CD4-positive, alpha-beta T cell treated with Interleukin-4 for 1 hour (primary cell): ENCODE data around the gene CTNNA3.
"Not testable (repeated sequence)": the region's sequence is repeated elsewhere in the genome, so short reads cannot be mapped to it uniquely, and the experiment has no call there.

Experiments
- DNase-seq, 2 donors: peaks; one replicate each; pipeline ENCODE4 v3.0.0-alpha.2; 2020 to 2022

The CTNNA3 gene

DNA sequence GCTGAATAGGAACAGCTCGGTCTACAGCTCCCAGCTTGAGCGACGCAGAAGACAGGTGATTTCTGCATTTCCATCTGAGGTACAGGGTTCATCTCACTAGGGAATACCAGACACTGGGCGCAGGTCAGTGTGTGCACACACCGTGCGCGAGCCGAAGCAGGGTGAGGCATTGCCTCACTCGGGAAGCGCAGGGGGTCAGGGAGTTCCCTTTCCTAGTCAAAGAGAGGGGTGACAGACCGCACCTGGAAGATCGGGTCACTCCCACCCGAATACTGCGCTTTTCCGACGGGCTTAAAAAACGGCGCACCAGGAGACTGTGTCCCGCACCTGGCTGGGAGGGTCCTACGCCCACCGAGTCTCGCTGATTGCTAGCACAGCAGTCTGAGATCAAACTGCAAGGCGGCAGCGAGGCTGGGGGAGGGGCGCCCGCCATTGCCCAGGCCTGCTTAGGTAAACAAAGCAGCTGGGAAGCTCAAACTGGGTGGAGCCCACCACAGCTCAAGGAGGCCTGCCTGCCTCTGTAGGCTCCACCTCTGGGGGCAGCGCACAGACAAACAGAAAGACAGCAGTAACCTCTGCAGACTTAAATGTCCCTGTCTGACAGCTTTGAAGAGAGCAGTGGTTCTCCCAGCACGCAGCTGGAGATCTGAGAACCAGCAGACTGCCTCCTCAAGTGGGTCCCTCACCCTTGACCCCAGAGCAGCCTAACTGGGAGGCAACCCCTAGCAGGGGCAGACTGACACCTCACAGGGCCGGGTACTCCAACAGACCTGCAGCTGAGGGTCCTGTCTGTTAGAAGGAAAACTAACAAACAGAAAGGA, 465.1 kb downstream of the CTNNA3 start:
- DNase-seq, result not testable (repeated sequence)

GRCh38 chr10:67225226-67225625, 470.8 kb downstream of the CTNNA3 start:
- DNase-seq, result no peak

DNA sequence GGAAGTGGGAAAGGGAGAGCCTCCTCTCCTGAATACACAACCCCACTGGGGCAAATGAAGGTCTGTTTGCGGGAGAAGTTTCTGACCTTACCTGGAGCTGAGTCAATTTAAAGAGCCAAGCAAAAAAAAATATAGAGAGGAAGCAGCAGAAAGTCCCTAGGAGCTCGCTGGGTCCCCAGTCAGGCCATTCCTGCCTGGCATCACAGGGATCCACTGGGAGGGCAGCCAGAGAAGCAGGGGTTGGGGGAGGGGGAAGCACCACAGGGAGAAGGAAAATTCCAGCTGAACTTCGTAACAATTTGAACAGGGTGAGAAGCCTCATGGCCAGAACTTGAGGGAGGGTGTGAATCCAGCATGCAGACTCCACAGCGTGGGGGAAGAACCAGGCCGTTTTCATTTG, 471.4 kb downstream of the CTNNA3 start:
- DNase-seq, result no peak

DNA sequence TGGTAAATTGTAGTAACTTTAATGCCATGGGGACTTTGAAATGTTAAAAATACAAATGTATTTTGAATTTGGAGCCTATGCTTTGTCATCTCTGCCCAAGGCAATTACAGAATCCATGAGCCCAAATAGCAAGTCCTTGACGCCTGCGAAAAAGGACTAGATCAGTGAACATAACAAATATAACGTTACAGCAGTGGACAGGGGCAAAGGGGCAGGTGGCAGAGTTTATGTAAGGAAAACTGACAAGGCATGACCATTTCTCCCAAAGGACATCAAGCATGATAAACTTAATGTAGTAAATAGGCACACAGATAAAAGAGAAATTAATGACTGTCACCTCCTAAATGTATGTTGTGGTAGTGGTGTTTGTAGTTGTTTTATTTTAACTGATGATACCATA, 473.1 kb downstream of the CTNNA3 start:
- no peak for DNase-seq

GRCh38 chr10:67221939-67222494, 474.0 kb downstream of the CTNNA3 start:
- DNase-seq, result no peak

GRCh38 chr10:67211680-67212079, 484.3 kb downstream of the CTNNA3 start:
- no peak for DNase-seq

GRCh38 chr10:67207923-67208322, 488.1 kb downstream of the CTNNA3 start:
- DNase-seq, result not testable (repeated sequence)

DNA sequence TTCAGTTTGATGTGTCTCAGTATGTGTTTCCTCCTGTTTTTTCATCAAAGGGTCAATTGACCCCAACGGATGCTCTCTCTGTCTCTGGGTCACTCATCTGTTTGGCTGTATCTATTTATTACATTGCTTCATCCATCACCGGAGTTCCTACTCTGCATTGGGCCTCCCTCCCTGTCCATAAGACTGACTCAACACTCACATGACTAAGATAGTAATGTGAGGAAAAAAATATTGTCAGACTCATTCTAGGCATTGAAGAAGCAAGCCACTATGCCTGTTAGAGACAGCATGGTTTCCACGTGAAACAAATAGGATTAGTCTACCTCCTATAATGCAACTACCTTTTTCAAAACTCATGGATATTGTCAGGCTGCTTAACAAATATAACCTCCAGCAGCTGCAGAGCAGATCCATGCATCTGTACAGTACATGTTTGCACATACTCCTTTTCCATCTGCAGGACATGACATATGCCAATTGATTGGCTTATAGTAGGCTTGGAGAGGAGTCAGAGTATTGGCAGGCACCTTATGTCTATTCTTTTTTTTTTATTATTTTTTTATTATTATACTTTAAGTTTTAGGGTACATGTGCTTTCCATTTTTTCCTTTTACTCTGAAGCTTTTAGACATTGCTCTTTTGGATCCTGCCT, 495.0 kb downstream of the CTNNA3 start:
- DNase-seq, result no peak

DNA sequence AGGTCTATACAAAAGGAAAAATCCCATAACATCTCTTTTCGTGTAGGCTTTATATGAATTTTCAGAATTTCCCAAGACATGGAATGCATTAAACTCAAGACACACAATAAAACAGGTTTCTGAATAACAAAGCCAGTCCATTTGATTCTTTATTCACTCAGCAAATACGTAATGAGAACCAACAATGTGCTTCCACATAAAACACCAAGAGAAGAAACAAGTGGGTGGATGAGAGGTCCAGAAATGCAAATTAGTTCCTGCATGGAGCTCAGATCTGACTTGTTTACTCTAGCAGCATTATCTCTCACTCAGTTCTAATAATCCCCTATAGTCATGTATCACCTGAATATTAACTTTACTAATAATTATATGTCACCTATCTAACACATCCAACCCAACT, 520.6 kb downstream of the CTNNA3 start:
- DNase-seq, result no peak

- DNase-seq, result no peak
These were observed 522.2 kb downstream of the CTNNA3 start for GRCh38 chr10:67173787-67174186.

DNA sequence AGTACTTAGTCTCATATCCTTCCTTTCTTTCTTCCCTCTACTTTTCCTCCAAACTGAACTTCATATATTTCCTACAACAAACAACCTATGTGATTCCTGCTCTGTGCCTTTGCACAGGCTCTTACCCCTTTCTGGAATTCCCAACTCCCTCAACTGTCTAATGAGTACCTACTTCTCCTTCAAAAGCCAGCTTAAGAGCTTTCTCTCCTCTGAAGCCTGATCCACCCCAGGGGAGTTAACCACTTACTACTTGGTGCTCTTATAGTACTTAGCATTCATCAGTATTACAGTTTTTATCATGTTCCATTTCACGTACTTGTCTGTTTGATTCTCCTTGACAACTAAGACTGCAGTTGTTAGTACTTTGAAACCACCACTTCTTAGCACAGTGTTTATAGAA, 524.0 kb downstream of the CTNNA3 start:
- DNase-seq, result no peak

- DNase-seq, result no peak
These were observed 539.8 kb downstream of the CTNNA3 start for GRCh38 chr10:67156239-67156638.

DNA sequence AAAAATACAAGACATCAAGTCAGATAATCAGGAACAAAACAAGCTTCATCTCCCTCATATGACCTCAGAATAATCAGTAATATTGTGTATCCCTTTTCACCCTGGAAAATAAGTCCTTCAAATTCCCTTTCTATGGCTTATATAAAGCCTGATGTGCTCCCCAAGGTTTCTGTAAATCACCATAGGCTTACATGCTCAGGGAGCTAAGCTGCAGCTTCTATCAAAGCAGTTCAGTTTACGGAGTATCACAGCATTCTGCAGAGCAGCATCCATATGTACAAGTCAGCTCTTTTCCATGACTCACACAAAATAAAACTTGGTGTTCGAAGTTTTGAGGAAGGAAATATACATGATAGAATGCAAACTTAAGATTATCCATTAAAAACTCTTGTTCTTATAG, 544.5 kb downstream of the CTNNA3 start:
- no peak for DNase-seq

- no peak for DNase-seq
These were observed 551.5 kb downstream of the CTNNA3 start for GRCh38 chr10:67144530-67144929.

GRCh38 chr10:67141300-67141699, 554.7 kb downstream of the CTNNA3 start:
- no peak for DNase-seq

GRCh38 chr10:67140641-67141040, 555.4 kb downstream of the CTNNA3 start:
- no peak for DNase-seq

DNA sequence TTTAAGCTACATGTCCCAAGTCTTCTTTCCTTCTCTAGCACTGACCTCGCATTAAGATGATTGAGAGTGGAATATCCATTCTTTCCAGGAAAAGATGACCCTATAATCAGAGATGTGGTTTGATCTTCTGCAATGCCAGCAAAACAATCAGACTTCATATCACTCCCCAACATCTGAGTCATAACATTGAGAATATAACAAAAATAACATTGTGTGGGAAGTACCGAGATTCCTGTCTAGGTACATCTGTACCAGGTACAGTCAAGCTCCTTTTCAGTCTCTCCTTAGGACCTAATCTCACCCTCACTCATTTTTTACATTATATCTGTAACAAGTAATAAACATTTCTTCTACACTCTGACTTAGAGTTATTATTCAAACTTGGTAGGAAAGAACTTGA, 568.6 kb downstream of the CTNNA3 start:
- no peak for DNase-seq

GRCh38 chr10:67119651-67120050, 576.3 kb downstream of the CTNNA3 start:
- DNase-seq, result no peak

DNA sequence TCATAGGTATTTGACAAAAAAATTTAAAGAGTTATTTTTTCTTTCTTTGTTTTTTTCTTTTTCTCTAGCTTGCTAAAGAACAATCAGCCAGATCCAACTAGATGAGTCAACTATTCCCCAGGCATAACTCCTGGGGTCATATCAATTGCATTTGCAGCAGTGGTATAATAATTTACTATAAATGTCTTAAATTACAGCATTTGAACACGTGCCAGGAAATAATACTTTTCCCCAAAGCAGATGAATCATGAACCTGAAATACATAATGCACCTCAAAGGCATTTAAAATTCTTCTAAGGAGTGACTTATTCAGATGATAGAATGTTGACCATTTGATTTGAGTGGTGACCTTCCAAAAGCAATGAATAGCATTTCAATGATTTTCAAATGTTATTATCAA, 580.0 kb downstream of the CTNNA3 start:
- no peak for DNase-seq

DNA sequence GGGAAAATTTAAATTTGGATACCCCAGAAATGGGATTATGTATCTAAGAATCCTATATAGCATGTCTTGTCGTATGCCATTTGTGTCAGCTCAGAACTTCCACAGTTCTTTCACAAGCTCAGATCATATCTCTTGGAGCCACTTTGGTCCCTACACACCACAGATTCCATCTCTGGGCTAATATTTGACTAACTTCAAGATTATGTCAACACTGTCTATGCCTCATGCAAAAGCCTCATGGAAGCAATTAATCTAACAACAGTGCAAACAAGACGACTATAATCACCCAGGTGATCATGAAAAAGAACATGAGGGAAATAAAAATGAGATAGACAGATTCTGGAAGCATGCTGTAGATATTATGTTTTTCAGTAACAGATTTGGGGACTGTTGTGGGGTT, 581.0 kb downstream of the CTNNA3 start:
- no peak for DNase-seq

DNA sequence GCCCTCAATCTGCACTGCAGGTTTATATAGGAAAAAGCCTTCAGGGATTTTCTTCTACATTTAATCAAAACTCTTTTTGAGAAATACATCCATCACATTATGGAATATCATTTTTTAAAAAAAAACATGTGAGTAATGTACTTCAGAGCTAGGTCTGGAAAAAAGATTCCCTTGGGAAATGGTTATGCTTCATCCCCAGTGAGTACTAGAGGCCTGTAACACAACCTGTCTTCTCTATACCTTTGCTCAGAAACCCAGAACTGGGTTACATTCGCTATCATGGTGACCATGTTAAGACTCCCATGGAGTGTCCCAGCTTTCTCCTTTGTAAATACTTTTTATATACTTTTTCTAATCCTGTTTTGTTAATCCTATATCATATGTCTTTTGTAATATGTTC, 583.2 kb downstream of the CTNNA3 start:
- DNase-seq, result no peak

- no peak for DNase-seq
These were observed 585.7 kb downstream of the CTNNA3 start for GRCh38 chr10:67110286-67110685.

- no peak for DNase-seq
These were observed 588.3 kb downstream of the CTNNA3 start for GRCh38 chr10:67107670-67108069.

GRCh38 chr10:67100951-67101350, 595.0 kb downstream of the CTNNA3 start:
- no peak for DNase-seq
